Osteoblast (primary cell): ENCODE results near the gene ZSCAN5C. TPM values are rescaled to one million over a fixed set of nuclear protein-coding genes. Genes with fewer than 3 reads are reported as not detected.

Source experiments
- DNase-seq: peaks from one replicate; pipeline ENCODE4 v3.0.0; 2011; ENCODE audit warnings: low spot score, mixed read lengths; ENCODE audit not compliant: insufficient read length; ENCODE audit errors: missing footprints
- H2AFZ ChIP-seq: 2 replicates; pipeline ENCODE4 v1.6.0; 2011; ENCODE audit warnings: mild to moderate bottlenecking, low read length
- H3K27ac ChIP-seq: 2 replicates; pipeline ENCODE4 v1.5.1; 2011; ENCODE audit warnings: mild to moderate bottlenecking, low read depth, low read length, moderate library complexity
- H3K27me3 ChIP-seq: 2 replicates; pipeline ENCODE4 v1.6.0; 2012; ENCODE audit warnings: mild to moderate bottlenecking, control low read depth, inconsistent platforms, low read length, moderate library complexity; ENCODE audit not compliant: insufficient read depth
- H3K36me3 ChIP-seq: 2 replicates; pipeline ENCODE4 v1.5.1; 2011; ENCODE audit warnings: mild to moderate bottlenecking, low read length, control low read depth, moderate library complexity; ENCODE audit not compliant: insufficient read depth
- H3K4me1 ChIP-seq: 2 replicates; pipeline ENCODE4 v1.5.1; 2011; ENCODE audit warnings: mild to moderate bottlenecking, low read length, control low read depth, moderate library complexity; ENCODE audit not compliant: insufficient read depth
- H3K4me2 ChIP-seq: 2 replicates; pipeline ENCODE4 v1.6.0; 2011; ENCODE audit warnings: mild to moderate bottlenecking, low read length; ENCODE audit not compliant: insufficient read depth
- H3K4me3 ChIP-seq: fragments of 200-600 bp; sonication (generic); 3 replicates; pipeline ENCODE4 v1.5.1; 2012; ENCODE audit warnings: mild to moderate bottlenecking, low read length, inconsistent platforms; ENCODE audit not compliant: insufficient read depth
- H3K79me2 ChIP-seq: 2 replicates; pipeline ENCODE4 v1.6.0; 2012; ENCODE audit warnings: mild to moderate bottlenecking, low read length, control low read depth, inconsistent platforms; ENCODE audit not compliant: insufficient read depth
- H3K9me3 ChIP-seq: 2 replicates; pipeline ENCODE4 v1.5.1; 2011; ENCODE audit warnings: low read depth, low read length, control low read depth
- H4K20me1 ChIP-seq: 2 replicates; pipeline ENCODE4 v1.6.0; 2012; ENCODE audit warnings: mild to moderate bottlenecking, low read length, control low read depth; ENCODE audit not compliant: insufficient read depth
- total RNA-seq: library from RNA; depleted of rRNA; stranded (reverse); fragments of >200 nt; gene quantifications from 2 replicates; pipeline ENCODE4 v1.2.3, GENCODE V29; 2012
- TF ChIP-seq, protein P1 (sequence below): IDR thresholded peaks from 2 replicates; pipeline ENCODE4 v1.5.1; 2011; ENCODE audit warnings: mild to moderate bottlenecking, low read depth, low read length, moderate library complexity; ENCODE audit errors: extremely low read depth

The ZSCAN5C gene
- total RNA-seq: not detected in 2 replicates

- Histone ChIP-seq H3K79me2 (no peaks in the 10 kb centered on the region), H3K4me1 (no peaks in the 10 kb centered on the region)
- TF ChIP-seq, protein P1, sequence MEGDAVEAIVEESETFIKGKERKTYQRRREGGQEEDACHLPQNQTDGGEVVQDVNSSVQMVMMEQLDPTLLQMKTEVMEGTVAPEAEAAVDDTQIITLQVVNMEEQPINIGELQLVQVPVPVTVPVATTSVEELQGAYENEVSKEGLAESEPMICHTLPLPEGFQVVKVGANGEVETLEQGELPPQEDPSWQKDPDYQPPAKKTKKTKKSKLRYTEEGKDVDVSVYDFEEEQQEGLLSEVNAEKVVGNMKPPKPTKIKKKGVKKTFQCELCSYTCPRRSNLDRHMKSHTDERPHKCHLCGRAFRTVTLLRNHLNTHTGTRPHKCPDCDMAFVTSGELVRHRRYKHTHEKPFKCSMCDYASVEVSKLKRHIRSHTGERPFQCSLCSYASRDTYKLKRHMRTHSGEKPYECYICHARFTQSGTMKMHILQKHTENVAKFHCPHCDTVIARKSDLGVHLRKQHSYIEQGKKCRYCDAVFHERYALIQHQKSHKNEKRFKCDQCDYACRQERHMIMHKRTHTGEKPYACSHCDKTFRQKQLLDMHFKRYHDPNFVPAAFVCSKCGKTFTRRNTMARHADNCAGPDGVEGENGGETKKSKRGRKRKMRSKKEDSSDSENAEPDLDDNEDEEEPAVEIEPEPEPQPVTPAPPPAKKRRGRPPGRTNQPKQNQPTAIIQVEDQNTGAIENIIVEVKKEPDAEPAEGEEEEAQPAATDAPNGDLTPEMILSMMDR: no peak
These were observed at the start of gene ZSCAN5C for GRCh38 chr19:56201973-56202372. TSS of gene ZSCAN5C (plus strand) at chr19:56202273. CDS start at chr19:56205914, 3,641 bp downstream.

GRCh38 chr19:56152644-56153043 lies 49.4 kb upstream of the ZSCAN5C start:
- H3K4me3 ChIP-seq: no peak overlapping the region
- H2AFZ ChIP-seq: no peak overlapping the region
- H3K36me3 ChIP-seq: peaks cover 5% of the 10 kb centered on the region
- H3K27me3 ChIP-seq: no peaks in the 10 kb centered on the region
- DNase-seq: no peak
- no peak overlapping the region for H3K4me2 ChIP-seq
- H3K79me2 ChIP-seq: peaks cover 11% of the 10 kb centered on the region
- TF ChIP-seq, protein P1: no peak
- peaks cover 18% of the 10 kb centered on the region for H4K20me1 ChIP-seq
- no peak overlapping the region for H3K27ac ChIP-seq
- no peaks in the 10 kb centered on the region for H3K9me3 ChIP-seq
- H3K4me1 ChIP-seq: no peaks in the 10 kb centered on the region

More at GRCh38 chr19:56201973-56202372, at the start of gene ZSCAN5C:
- no peaks in the 10 kb centered on the region for H3K9me3 ChIP-seq
- H3K27ac ChIP-seq: no peak within 1 kb of the TSS
- no peaks in the 10 kb centered on the region for H3K27me3 ChIP-seq
- no peak within 1 kb of the TSS for H3K4me3 ChIP-seq
- no peak for DNase-seq
- H3K4me2 ChIP-seq: no peak within 1 kb of the TSS
- no peak within 1 kb of the TSS for H2AFZ ChIP-seq
- no peaks in the 10 kb centered on the region for H4K20me1 ChIP-seq
- H3K36me3 ChIP-seq: no peaks in the 10 kb centered on the region

DNA sequence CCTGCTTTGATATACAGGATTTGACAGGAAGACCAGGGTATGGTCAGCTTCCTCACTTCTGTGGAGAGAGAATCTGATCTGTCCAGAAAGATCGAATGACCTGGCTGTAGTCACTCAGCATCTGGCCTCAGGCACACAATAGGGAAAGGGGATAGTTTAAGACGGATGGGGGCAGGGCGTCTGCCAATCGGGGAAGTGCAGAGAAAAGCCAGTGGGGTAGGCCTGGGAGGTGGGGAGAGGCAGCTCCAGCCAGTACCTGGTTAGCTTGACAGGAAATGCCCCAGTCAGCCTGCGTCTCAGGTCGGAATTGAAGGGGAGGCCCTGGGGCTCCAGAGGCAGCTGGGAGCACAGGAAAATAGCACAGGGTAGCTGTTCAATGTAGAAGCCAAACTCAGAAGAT lies 48.6 kb upstream of the ZSCAN5C start:
- Histone ChIP-seq H3K79me2 (peaks cover 11% of the 10 kb centered on the region), H4K20me1 (peaks cover 18% of the 10 kb centered on the region), H3K9me3 (no peaks in the 10 kb centered on the region), H3K27me3 (no peaks in the 10 kb centered on the region), H3K4me1 (no peaks in the 10 kb centered on the region), H3K27ac (no peak overlapping the region), H2AFZ (no peak overlapping the region), H3K36me3 (peaks cover 7% of the 10 kb centered on the region), H3K4me2 (no peak overlapping the region), H3K4me3 (no peak overlapping the region)
- TF ChIP-seq, protein P1: no peak
- no peak for DNase-seq

GRCh38 chr19:56155124-56155687 lies 46.9 kb upstream of the ZSCAN5C start:
- H3K4me3 ChIP-seq: no peak overlapping the region
- H2AFZ ChIP-seq: no peak overlapping the region
- no peaks in the 10 kb centered on the region for H3K27me3 ChIP-seq
- H3K4me1 ChIP-seq: no peaks in the 10 kb centered on the region
- H3K36me3 ChIP-seq: peaks cover 17% of the 10 kb centered on the region
- no peak overlapping the region for H3K4me2 ChIP-seq
- H3K9me3 ChIP-seq: no peaks in the 10 kb centered on the region
- DNase-seq: peak; percentile 89
- peaks cover 17% of the 10 kb centered on the region for H4K20me1 ChIP-seq
- TF ChIP-seq, protein P1: peak; percentile 27
- no peak overlapping the region for H3K27ac ChIP-seq
- H3K79me2 ChIP-seq: peaks cover 6% of the 10 kb centered on the region
